Panc1 (cell line): ENCODE data around the gene CBX2.

ENCODE experiments used
- POLR2AphosphoS5 ChIP-seq: IDR thresholded peaks from 2 replicates; pipeline ENCODE4 v1.6.1; 2012; ENCODE audit warnings: mild to moderate bottlenecking, low read depth, low read length, moderate library complexity
- SIN3A ChIP-seq: IDR thresholded peaks from 2 replicates; pipeline ENCODE4 v1.6.1; 2012; ENCODE audit warnings: low read depth, mild to moderate bottlenecking, low read length, moderate library complexity, borderline replicate concordance; ENCODE audit not compliant: insufficient read depth
- TF ChIP-seq, protein P1 (sequence below): fragments of 450-650 bp; IDR thresholded peaks from 2 replicates; pipeline ENCODE4 v1.5.1; 2017; ENCODE audit warnings: mild to moderate bottlenecking

DNA sequence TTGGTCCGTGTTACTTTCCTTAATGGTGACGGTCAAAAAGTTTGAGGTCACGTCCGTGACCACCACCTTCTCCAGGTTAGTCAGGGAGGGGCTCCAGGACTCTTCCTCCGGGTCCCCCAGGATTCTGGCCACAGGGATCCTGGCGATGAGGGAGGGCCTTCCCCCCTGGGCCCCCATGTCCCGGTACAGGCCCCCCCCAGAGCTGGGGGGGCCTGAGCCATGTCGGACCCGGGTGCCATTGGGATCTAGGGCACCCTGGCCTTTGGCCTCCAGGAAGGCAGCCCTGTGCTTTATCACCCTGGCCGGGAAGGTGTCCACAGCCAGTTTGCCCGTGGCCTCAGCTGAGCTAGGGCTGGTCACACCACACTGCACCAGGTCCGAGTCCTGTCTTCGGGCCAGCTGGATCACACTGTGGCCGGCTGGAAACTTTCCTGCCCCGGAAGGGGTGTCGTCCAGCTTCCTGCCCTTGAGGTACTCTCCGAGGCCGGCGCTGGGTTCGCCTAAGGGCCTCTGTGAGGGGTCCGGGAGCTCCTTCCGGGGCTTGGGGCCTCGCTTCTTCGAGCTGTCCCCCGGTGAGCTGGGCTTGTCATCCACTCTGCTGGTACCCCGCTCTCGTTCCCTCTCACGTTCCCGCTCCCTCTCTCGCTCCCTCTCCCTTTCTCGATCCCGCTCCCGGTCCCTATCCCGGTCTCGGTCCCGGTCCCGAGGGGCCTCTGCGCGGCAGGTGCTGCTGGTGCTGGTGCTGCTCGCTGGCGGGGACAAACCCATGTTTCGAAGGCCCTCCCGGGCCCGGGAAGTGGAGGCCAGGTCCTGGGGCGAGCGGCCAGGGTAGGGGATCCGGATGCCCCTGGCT lies 16.9 kb downstream of the CBX2 start:
- TF ChIP-seq, protein P1, sequence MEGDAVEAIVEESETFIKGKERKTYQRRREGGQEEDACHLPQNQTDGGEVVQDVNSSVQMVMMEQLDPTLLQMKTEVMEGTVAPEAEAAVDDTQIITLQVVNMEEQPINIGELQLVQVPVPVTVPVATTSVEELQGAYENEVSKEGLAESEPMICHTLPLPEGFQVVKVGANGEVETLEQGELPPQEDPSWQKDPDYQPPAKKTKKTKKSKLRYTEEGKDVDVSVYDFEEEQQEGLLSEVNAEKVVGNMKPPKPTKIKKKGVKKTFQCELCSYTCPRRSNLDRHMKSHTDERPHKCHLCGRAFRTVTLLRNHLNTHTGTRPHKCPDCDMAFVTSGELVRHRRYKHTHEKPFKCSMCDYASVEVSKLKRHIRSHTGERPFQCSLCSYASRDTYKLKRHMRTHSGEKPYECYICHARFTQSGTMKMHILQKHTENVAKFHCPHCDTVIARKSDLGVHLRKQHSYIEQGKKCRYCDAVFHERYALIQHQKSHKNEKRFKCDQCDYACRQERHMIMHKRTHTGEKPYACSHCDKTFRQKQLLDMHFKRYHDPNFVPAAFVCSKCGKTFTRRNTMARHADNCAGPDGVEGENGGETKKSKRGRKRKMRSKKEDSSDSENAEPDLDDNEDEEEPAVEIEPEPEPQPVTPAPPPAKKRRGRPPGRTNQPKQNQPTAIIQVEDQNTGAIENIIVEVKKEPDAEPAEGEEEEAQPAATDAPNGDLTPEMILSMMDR, result no peak
- TF ChIP-seq POLR2AphosphoS5 (no peak), SIN3A (no peak)
